ENCODE results near the gene RIN1. TPM values are rescaled to one million over a fixed set of nuclear protein-coding genes. Genes with fewer than 3 reads are reported as not detected.
A peak's percentile ranks its signal among the peaks of the same experiment; 100 is the strongest.

The RIN1 gene
- total RNA-seq, 4 donors from 2014 or later, result 1.8 to 26.6 (median 8.6) TPM

DNA sequence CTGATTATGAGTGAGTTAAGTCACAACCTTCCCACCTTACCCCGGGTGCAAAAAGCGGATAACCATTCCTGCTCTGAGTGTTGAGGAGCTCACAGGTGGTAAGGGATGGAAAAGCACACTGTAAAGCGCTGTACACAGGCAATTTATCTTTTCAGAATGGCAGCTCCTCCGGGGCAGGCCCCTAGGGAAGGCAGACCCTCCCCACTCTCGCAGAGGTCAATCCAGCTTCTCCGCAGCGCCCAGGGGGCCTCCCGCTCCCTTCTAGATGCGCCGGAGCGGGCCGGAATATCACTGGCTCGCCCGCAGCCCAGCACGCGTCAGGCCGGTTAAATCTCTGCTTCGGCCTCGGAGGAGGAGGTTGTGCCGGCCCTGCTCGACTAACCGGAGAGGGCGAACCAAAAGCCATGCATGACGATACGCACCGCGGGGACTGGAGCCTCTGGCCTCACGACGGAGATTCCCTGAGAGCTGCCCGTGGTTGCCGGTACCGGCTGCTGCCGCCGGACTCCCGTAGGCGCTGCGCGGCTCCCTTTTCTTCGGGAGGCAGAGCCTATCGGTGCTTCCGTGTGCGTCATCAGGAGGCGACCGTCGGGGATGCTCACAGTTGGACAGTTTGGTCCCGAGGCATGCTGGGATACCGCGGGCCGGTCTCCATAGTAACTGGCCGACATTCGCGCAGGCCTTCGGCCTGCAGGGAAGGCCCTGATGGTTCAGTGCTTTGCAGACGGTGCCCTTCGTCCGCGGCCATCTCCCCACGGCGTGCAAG, 8.5 kb upstream of the RIN1 start, which contains the start of gene BRMS1:
BRMS1 (minus strand) TSS at position 555 of the 766 bp plus-strand sequence. CDS start 2,870 bp downstream, outside the sequence.
- Histone ChIP-seq H3K27ac (peak within 1 kb of the TSS; percentile 67 to 73), H3K27me3 (no peaks in the 10 kb centered on the region), H3K36me3 (no peaks in the 10 kb centered on the region), H3K4me1 (peaks cover 12 to 13% of the 10 kb centered on the region in 2 donors), H3K9me3 (no peaks in the 10 kb centered on the region), H3K4me3 (peak within 1 kb of the TSS; percentile 94 to 99)
- intact Hi-C loops (cut with DNase I; ENCODE audit: low total_unique reads), result no loop called here
- TF ChIP-seq, protein P1, sequence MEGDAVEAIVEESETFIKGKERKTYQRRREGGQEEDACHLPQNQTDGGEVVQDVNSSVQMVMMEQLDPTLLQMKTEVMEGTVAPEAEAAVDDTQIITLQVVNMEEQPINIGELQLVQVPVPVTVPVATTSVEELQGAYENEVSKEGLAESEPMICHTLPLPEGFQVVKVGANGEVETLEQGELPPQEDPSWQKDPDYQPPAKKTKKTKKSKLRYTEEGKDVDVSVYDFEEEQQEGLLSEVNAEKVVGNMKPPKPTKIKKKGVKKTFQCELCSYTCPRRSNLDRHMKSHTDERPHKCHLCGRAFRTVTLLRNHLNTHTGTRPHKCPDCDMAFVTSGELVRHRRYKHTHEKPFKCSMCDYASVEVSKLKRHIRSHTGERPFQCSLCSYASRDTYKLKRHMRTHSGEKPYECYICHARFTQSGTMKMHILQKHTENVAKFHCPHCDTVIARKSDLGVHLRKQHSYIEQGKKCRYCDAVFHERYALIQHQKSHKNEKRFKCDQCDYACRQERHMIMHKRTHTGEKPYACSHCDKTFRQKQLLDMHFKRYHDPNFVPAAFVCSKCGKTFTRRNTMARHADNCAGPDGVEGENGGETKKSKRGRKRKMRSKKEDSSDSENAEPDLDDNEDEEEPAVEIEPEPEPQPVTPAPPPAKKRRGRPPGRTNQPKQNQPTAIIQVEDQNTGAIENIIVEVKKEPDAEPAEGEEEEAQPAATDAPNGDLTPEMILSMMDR (IDR thresholded peaks at IDR 0.05), result peak; percentile 21 to 56 (median 32)
- TF ChIP-seq POLR2A (IDR thresholded peaks at IDR 0.05), result peak; percentile 58 to 74
- DNase-seq, result peak; percentile 97 to 99

DNA sequence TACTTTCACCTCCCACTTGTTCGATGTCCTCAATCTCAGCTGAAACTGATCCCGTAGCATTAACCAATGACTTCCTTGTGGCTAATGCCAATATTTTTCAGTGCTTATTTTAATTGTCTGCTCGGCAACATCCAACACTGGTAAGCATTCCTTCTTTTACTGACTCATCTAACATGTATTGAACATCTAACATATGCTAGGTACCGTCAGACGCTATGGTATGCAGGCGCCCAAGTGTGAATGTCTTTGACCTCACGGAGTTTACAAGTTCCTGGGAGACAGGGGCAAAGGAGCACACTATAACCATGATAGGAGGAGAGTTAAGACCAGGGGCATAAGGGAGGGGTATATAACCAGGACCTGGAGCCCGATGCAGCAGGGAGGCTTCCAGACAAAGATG, 6.9 kb upstream of the RIN1 start:
- H3K4me3 ChIP-seq, result no peak overlapping the region
- no peaks in the 10 kb centered on the region for H3K36me3 ChIP-seq
- intact Hi-C loops (cut with DNase I; ENCODE audit: low total_unique reads), result no loop called here
- H3K27me3 ChIP-seq, result no peaks in the 10 kb centered on the region
- no peak for DNase-seq
- TF ChIP-seq POLR2A (IDR thresholded peaks at IDR 0.05), result no peak
- TF ChIP-seq, protein P1 (IDR thresholded peaks at IDR 0.05), result no peak
- peaks cover 12 to 13% of the 10 kb centered on the region in 2 donors for H3K4me1 ChIP-seq
- no peak overlapping the region for H3K27ac ChIP-seq
- H3K9me3 ChIP-seq, result no peaks in the 10 kb centered on the region

DNA sequence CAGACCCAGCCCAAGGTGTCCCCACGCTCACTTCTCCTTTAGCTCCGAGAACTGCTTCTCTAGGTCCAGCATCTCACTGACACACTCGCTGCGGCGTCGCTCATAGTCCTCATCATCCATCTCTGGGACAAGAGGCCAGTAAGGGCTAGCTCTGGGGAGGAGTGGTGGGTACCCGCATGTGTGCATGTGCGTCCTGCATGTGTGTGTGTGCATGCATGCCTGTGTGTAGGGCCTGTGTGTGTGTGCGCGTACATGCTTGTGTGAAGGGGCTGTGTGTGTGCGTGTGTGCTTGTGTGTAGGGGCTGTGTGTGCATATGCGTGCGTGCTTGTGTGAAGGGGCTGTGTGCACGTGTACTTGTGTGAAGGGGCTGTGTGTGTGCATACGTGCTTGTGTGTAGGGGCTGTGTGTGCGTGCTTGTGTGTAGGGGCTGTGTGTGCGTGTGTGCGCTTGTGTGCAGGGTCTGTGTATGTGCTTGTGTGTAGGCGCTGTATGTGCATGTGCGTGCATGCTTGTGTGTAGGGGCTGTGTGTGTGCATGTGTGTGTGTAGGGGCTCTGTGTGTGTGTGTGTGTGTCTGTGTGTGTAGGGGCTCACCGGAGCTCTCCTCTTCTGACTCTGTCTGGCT, 5.4 kb upstream of the RIN1 start:
- H3K4me1 ChIP-seq, result peaks cover 12% of the 10 kb centered on the region in 2 donors
- no peaks in the 10 kb centered on the region for H3K9me3 ChIP-seq
- no peaks in the 10 kb centered on the region for H3K36me3 ChIP-seq
- TF ChIP-seq POLR2A (IDR thresholded peaks at IDR 0.05), result no peak
- TF ChIP-seq, protein P1 (IDR thresholded peaks at IDR 0.05), result no peak
- DNase-seq, result no peak
- intact Hi-C loops (cut with DNase I; ENCODE audit: low total_unique reads), result no loop called here
- no peak overlapping the region for H3K27ac ChIP-seq
- H3K4me3 ChIP-seq, result no peak overlapping the region
- no peaks in the 10 kb centered on the region for H3K27me3 ChIP-seq

DNA sequence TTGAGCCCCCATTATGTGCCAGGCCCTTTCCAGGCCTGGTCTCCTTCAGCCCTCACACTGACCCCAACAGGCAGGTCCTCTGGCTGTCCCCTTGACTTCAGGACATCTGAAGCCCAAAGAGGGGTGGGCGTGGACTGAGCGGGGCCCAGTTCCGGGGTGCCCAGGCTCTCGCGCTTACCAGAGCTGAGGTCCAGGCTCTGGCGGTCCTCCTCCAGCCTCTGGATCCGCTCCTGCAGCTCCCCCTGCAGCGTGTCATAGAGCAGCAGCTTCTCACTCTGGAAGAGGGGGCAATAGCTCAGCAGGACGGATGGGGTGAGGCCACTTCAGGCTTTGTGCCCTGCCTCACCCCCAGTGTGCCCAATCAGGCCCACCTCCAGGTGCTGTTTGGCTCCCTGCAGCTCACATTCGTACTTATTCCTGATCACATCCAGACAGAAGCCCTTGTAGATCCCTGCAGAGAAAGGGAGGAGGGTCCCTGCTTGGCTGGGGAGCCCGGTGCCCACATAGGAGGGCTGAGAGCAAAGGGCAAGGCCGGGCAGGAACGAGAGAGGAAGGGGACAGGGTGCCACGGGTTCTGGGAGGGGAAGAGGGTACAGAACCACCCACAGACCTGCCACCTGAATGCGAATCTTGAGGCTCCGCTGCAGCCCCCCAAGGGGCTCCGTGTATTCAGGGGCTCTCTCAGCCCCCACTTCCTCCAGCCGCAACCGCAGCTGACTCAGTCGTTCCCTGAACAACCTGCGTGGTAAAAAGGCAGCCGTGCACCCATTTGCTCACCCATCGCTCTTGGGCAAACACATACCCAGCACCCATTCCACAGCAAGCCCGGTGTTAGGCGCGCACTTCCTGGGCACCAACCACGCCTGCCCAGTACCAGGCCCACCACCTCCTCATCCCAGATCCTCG, 4.6 kb upstream of the RIN1 start:
- Histone ChIP-seq H3K36me3 (no peaks in the 10 kb centered on the region), H3K9me3 (no peaks in the 10 kb centered on the region), H3K4me3 (no peak overlapping the region), H3K27ac (no peak overlapping the region), H3K4me1 (peaks cover 5% of the 10 kb centered on the region in 2 donors), H3K27me3 (no peaks in the 10 kb centered on the region)
- TF ChIP-seq, protein P1 (IDR thresholded peaks at IDR 0.05), result no peak
- TF ChIP-seq POLR2A (IDR thresholded peaks at IDR 0.05), result no peak
- intact Hi-C loops (cut with DNase I; ENCODE audit: low total_unique reads), result no loop called here
- DNase-seq, result no peak

Measured in uterus (tissue), 4 donors.